Mesenchymal stem cell (in vitro differentiated cells and primary cell): ENCODE results near the gene SLC38A5.

Experiments
- DNase-seq: peaks from one replicate; pipeline ENCODE4 v3.0.0-alpha.2; 2013
- H2AFZ ChIP-seq: one replicate; pipeline ENCODE4 v1.6.1; 2013; ENCODE audit warnings: low read depth, mild to moderate bottlenecking, control low read depth, inconsistent platforms, low read length, moderate library complexity
- H2AK5ac ChIP-seq: 2 replicates; pipeline ENCODE4 v1.6.1; 2013; ENCODE audit warnings: low read length, moderate library complexity, mild to moderate bottlenecking, inconsistent platforms; ENCODE audit not compliant: severe bottlenecking
- H2BK120ac ChIP-seq: one replicate; pipeline ENCODE4 v1.6.1; 2013; ENCODE audit warnings: low read depth, mild to moderate bottlenecking, inconsistent platforms, low read length, moderate library complexity
- H2BK12ac ChIP-seq, 2 experiments: one replicate each; pipeline ENCODE4 v1.6.1; 2013; ENCODE audit warnings: inconsistent platforms in 2 of 2, low read length in 2 of 2, mild to moderate bottlenecking in 2 of 2, moderate library complexity in 2 of 2, control low read depth in 1 of 2
- H2BK15ac ChIP-seq: one replicate; pipeline ENCODE4 v1.6.1; 2013; ENCODE audit warnings: mild to moderate bottlenecking, low read depth, inconsistent platforms; ENCODE audit not compliant: poor library complexity, severe bottlenecking
- H2BK5ac ChIP-seq: 2 replicates; pipeline ENCODE4 v1.6.1; 2013; ENCODE audit warnings: low read depth, mild to moderate bottlenecking, low read length, control low read depth, inconsistent platforms; ENCODE audit not compliant: poor library complexity, severe bottlenecking
- H3K14ac ChIP-seq, 2 experiments: one replicate each; pipeline ENCODE4 v1.6.1; 2013; ENCODE audit warnings: inconsistent platforms in 2 of 2, low read length in 2 of 2, control low read depth in 1 of 2, mild to moderate bottlenecking in 1 of 2, moderate library complexity in 1 of 2
- H3K18ac ChIP-seq, 2 experiments: one replicate each; pipeline ENCODE4 v1.6.1; 2013; ENCODE audit warnings: inconsistent platforms in 2 of 2, low read length in 2 of 2, control low read depth in 1 of 2, low read depth in 1 of 2, mild to moderate bottlenecking in 1 of 2
- H3K23ac ChIP-seq, 2 experiments: one replicate each; pipeline ENCODE4 v1.6.1; 2013; ENCODE audit warnings: inconsistent platforms in 2 of 2, low read length in 2 of 2, mild to moderate bottlenecking in 2 of 2, moderate library complexity in 2 of 2, control low read depth in 1 of 2
- H3K27ac ChIP-seq: 2 replicates; pipeline ENCODE4 v1.5.1; 2013; ENCODE audit warnings: mild to moderate bottlenecking, moderate library complexity, low read length, control low read depth, inconsistent platforms; ENCODE audit not compliant: poor library complexity, severe bottlenecking
- H3K27me3 ChIP-seq, 2 experiments: 2 replicates each; pipeline versions ENCODE4 v1.6.1 to v1.7.0; 2013; ENCODE audit warnings: low read length in 2 of 2, mild to moderate bottlenecking in 2 of 2, moderate library complexity in 2 of 2, control low read depth in 1 of 2, inconsistent platforms in 1 of 2; ENCODE audit not compliant: control insufficient read depth in 1 of 2, insufficient read depth in 1 of 2
- H3K36me3 ChIP-seq, 2 experiments: 2 replicates each; pipeline versions ENCODE4 v1.6.1 to v1.7.0; 2013; ENCODE audit warnings: low read length in 2 of 2, control low read depth in 1 of 2, inconsistent platforms in 1 of 2, low read depth in 1 of 2, mild to moderate bottlenecking in 1 of 2; ENCODE audit not compliant: insufficient read depth in 2 of 2, control insufficient read depth in 1 of 2
- H3K4ac ChIP-seq, 2 experiments: one replicate each; pipeline ENCODE4 v1.6.1; 2013; ENCODE audit warnings: inconsistent platforms in 2 of 2, low read length in 2 of 2, mild to moderate bottlenecking in 2 of 2, moderate library complexity in 2 of 2, control low read depth in 1 of 2, low read depth in 1 of 2
- H3K4me1 ChIP-seq: 2 replicates; pipeline ENCODE4 v1.6.1; 2013; ENCODE audit warnings: low read depth, low read length, control low read depth; ENCODE audit not compliant: control insufficient read depth, insufficient read depth
- H3K4me2 ChIP-seq: 2 replicates; pipeline ENCODE4 v1.6.1; 2013; ENCODE audit warnings: low read length, mild to moderate bottlenecking, inconsistent platforms; ENCODE audit not compliant: poor library complexity, severe bottlenecking
- H3K4me3 ChIP-seq, 2 experiments: 2 replicates each; pipeline versions ENCODE4 v1.5.1 to v1.7.0; 2013; ENCODE audit warnings: low read length in 2 of 2, mild to moderate bottlenecking in 2 of 2, control low read depth in 1 of 2, low read depth in 1 of 2; ENCODE audit not compliant: insufficient read depth in 1 of 2
- H3K79me1 ChIP-seq: replicated peaks from 2 replicates; pipeline ENCODE4 v1.6.1; 2013; ENCODE audit warnings: mild to moderate bottlenecking, control low read depth, low read length, inconsistent platforms; ENCODE audit not compliant: poor library complexity, severe bottlenecking
- H3K9ac ChIP-seq: 2 replicates; pipeline ENCODE4 v1.7.0; 2013; ENCODE audit warnings: mild to moderate bottlenecking, low read length, moderate library complexity
- H3K9me3 ChIP-seq: 2 replicates; pipeline ENCODE4 v1.7.0; 2013; ENCODE audit warnings: mild to moderate bottlenecking, low read length; ENCODE audit not compliant: control insufficient read depth
- H4K8ac ChIP-seq: one replicate; pipeline ENCODE4 v1.6.1; 2013; ENCODE audit warnings: inconsistent platforms, mild to moderate bottlenecking, low read length, moderate library complexity
- H4K91ac ChIP-seq: one replicate; pipeline ENCODE4 v1.6.1; 2013; ENCODE audit warnings: mild to moderate bottlenecking, low read length, inconsistent platforms
- WGBS: methylation state at CpG from one replicate; pipeline ENCODE4 v1.1.7; 2013; ENCODE audit warnings: mixed read lengths; 5-methylcytosine and 5-hydroxymethylcytosine counted together

Gene SLC38A5

GRCh38 chrX:48489296-48489695 is 19.2 kb upstream of the SLC38A5 start:
- H3K18ac ChIP-seq: no peak overlapping the region
- H2BK12ac ChIP-seq: no peak overlapping the region
- no peak overlapping the region for H2AK5ac ChIP-seq
- H3K14ac ChIP-seq: no peak overlapping the region
- no peaks in the 10 kb centered on the region for H3K27me3 ChIP-seq
- no peak overlapping the region for H3K4ac ChIP-seq
- H3K36me3 ChIP-seq: peaks cover 2 to 18% of the 10 kb centered on the region in 2 experiments
- H3K79me1 ChIP-seq: no peaks in the 10 kb centered on the region
- no peak overlapping the region for H4K8ac ChIP-seq
- 93% methylated on average over 3 of the region's 9 CpGs for WGBS
- no peak overlapping the region for H3K9ac ChIP-seq
- H2BK120ac ChIP-seq: no peak overlapping the region
- no peak overlapping the region for H3K4me3 ChIP-seq
- H3K4me2 ChIP-seq: peak overlapping the region; percentile 22
- no peak overlapping the region for H3K27ac ChIP-seq
- no peak overlapping the region for H2BK5ac ChIP-seq
- H3K9me3 ChIP-seq: peaks cover 3% of the 10 kb centered on the region
- no peak overlapping the region for H4K91ac ChIP-seq
- H2AFZ ChIP-seq: no peak overlapping the region
- no peak overlapping the region for H2BK15ac ChIP-seq
- no peak for DNase-seq
- H3K23ac ChIP-seq: no peak overlapping the region
- peaks cover 20% of the 10 kb centered on the region for H3K4me1 ChIP-seq

DNA sequence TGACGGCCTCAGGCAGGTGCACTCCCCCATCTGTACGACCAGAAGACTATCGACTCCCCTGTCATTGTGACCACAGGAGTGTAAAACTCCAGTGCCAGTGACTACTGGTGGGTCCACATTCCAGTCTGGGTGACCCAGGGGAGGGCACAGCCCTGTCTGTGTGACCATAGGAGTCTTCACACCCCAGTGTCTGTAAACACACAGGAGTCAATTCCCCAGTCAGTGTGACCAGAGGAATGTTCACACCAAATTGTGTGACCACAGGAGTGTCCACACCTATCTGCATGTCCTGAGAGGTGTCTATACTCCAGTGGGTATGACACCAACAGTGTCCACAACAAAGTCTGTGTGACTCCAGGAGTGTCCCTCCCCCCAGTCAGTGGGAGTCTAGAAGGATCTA is 18.0 kb upstream of the SLC38A5 start:
- no peak overlapping the region for H3K4me2 ChIP-seq
- H2AFZ ChIP-seq: no peak overlapping the region
- peak overlapping the region in 1 of 2 experiments; percentile 68 for H3K4ac ChIP-seq
- peak overlapping the region; percentile 33 to 64 for H3K18ac ChIP-seq
- no peak overlapping the region for H2BK5ac ChIP-seq
- no peak overlapping the region for H3K9ac ChIP-seq
- peaks cover 0 to 5% of the 10 kb centered on the region in 2 experiments for H3K27me3 ChIP-seq
- peak overlapping the region; percentile 74 to 84 for H2BK12ac ChIP-seq
- peak overlapping the region; percentile 83 for H4K91ac ChIP-seq
- H3K79me1 ChIP-seq: no peaks in the 10 kb centered on the region
- peak overlapping the region in 1 of 2 experiments; percentile 42 for H3K14ac ChIP-seq
- peak overlapping the region; percentile 82 for H3K27ac ChIP-seq
- WGBS: 97% methylated on average over 3 of the region's 3 CpGs
- peak overlapping the region; percentile 77 for H4K8ac ChIP-seq
- no peak for DNase-seq
- no peak overlapping the region for H2BK15ac ChIP-seq
- H3K4me1 ChIP-seq: peaks cover 18% of the 10 kb centered on the region
- H2AK5ac ChIP-seq: peak overlapping the region; percentile 89
- H3K9me3 ChIP-seq: peaks cover 3% of the 10 kb centered on the region
- peak overlapping the region; percentile 21 for H2BK120ac ChIP-seq
- no peak overlapping the region for H3K23ac ChIP-seq
- H3K36me3 ChIP-seq: peaks cover 8 to 30% of the 10 kb centered on the region in 2 experiments
- no peak overlapping the region for H3K4me3 ChIP-seq

DNA sequence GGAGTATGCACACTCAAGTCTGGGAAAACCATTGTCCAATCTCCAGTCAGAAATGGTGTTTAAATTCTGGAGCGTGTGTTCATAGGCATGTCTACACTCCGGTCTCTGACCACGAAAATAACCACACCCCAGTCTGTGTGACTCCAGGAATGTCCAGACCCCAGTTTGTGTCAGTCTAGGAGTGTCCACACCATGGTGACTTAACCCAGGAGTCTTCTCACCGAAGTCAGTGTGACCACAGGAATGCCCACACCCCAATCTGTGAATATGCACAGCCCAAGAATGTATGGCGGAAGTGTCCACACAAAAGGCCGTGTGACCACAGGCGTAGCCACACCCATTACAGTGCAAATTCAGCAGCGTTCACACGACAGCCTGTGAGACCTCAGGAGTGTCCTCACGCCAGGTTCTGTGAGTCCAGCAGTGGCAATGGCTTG is 17.3 kb upstream of the SLC38A5 start:
- H2AFZ ChIP-seq: no peak overlapping the region
- peak; percentile 99 for DNase-seq
- no peak overlapping the region for H2BK15ac ChIP-seq
- H3K18ac ChIP-seq: peak overlapping the region; percentile 2 to 62
- H3K79me1 ChIP-seq: no peaks in the 10 kb centered on the region
- WGBS: 2% methylated on average over 10 of the region's 10 CpGs
- H3K4me2 ChIP-seq: no peak overlapping the region
- H3K4me1 ChIP-seq: peaks cover 17% of the 10 kb centered on the region
- H3K23ac ChIP-seq: no peak overlapping the region
- H2AK5ac ChIP-seq: peak overlapping the region; percentile 89
- H2BK12ac ChIP-seq: peak overlapping the region; percentile 71 to 84
- no peak overlapping the region for H3K4me3 ChIP-seq
- no peak overlapping the region for H2BK120ac ChIP-seq
- H3K36me3 ChIP-seq: peaks cover 11 to 33% of the 10 kb centered on the region in 2 experiments
- peak overlapping the region; percentile 82 for H4K8ac ChIP-seq
- no peak overlapping the region for H3K14ac ChIP-seq
- H3K9me3 ChIP-seq: peaks cover 3% of the 10 kb centered on the region
- H3K9ac ChIP-seq: no peak overlapping the region
- peak overlapping the region; percentile 82 for H3K27ac ChIP-seq
- no peak overlapping the region for H2BK5ac ChIP-seq
- H3K27me3 ChIP-seq: peaks cover 0 to 5% of the 10 kb centered on the region in 2 experiments
- peak overlapping the region in 1 of 2 experiments; percentile 41 for H3K4ac ChIP-seq
- H4K91ac ChIP-seq: peak overlapping the region; percentile 83

DNA sequence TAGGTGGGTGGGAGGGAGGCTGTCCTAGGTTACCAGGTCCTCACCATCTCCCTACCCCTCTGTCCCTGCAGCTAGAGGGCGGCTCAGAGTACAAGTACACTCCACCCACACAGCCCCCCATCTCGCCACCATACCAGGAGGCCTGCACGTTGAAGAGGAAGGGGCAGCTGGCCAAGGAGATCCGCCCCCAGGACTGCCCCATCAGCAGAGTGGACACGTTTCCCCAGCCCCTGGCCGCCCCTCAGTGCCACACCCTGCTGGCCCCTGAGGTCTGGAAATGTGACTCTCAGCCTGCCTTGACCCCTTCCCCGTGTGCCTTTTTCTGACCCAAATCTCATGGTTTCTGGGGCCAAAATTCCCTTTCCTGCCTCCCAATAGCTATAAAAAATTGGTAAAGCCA is 12.5 kb upstream of the SLC38A5 start:
- WGBS: 93% methylated on average over 6 of the region's 7 CpGs
- Histone ChIP-seq H3K18ac (no peak overlapping the region), H2BK120ac (no peak overlapping the region), H3K4ac (no peak overlapping the region), H2AFZ (no peak overlapping the region), H3K27me3 (peaks cover 0 to 9% of the 10 kb centered on the region in 2 experiments), H3K23ac (no peak overlapping the region), H3K4me1 (peaks cover 14% of the 10 kb centered on the region), H3K27ac (no peak overlapping the region), H2AK5ac (no peak overlapping the region), H3K9ac (no peak overlapping the region), H3K14ac (no peak overlapping the region), H3K79me1 (peaks cover 5% of the 10 kb centered on the region), H2BK12ac (no peak overlapping the region), H3K9me3 (no peaks in the 10 kb centered on the region), H3K4me2 (no peak overlapping the region), H3K4me3 (no peak overlapping the region), H3K36me3 (peaks cover 39 to 54% of the 10 kb centered on the region in 2 experiments), H4K8ac (no peak overlapping the region), H2BK5ac (no peak overlapping the region), H4K91ac (no peak overlapping the region), H2BK15ac (no peak overlapping the region)
- no peak for DNase-seq
